A172 (cell line): Measurements from ENCODE around the gene KCNG2. TPM values are rescaled to one million over a fixed set of nuclear protein-coding genes. Genes with fewer than 3 reads are reported as not detected.
"Not testable (repeated sequence)": the region's sequence is repeated elsewhere in the genome, so short reads cannot be mapped to it uniquely, and the experiment has no call there.

Experiments
- DNase-seq: peaks from one replicate; pipeline ENCODE4 v3.0.0-alpha.2; 2015; ENCODE audit warnings: low spot score
- total RNA-seq: library from RNA; depleted of rRNA; stranded (reverse); fragments of >200 nt; shearing (Covaris generic); gene quantifications from 2 replicates; pipeline ENCODE4 v1.2.3, GENCODE V29; 2014; rRNA removed

KCNG2 gene, protein sequence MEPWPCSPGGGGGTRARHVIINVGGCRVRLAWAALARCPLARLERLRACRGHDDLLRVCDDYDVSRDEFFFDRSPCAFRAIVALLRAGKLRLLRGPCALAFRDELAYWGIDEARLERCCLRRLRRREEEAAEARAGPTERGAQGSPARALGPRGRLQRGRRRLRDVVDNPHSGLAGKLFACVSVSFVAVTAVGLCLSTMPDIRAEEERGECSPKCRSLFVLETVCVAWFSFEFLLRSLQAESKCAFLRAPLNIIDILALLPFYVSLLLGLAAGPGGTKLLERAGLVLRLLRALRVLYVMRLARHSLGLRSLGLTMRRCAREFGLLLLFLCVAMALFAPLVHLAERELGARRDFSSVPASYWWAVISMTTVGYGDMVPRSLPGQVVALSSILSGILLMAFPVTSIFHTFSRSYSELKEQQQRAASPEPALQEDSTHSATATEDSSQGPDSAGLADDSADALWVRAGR
- not detected in 2 replicates for total RNA-seq

DNA sequence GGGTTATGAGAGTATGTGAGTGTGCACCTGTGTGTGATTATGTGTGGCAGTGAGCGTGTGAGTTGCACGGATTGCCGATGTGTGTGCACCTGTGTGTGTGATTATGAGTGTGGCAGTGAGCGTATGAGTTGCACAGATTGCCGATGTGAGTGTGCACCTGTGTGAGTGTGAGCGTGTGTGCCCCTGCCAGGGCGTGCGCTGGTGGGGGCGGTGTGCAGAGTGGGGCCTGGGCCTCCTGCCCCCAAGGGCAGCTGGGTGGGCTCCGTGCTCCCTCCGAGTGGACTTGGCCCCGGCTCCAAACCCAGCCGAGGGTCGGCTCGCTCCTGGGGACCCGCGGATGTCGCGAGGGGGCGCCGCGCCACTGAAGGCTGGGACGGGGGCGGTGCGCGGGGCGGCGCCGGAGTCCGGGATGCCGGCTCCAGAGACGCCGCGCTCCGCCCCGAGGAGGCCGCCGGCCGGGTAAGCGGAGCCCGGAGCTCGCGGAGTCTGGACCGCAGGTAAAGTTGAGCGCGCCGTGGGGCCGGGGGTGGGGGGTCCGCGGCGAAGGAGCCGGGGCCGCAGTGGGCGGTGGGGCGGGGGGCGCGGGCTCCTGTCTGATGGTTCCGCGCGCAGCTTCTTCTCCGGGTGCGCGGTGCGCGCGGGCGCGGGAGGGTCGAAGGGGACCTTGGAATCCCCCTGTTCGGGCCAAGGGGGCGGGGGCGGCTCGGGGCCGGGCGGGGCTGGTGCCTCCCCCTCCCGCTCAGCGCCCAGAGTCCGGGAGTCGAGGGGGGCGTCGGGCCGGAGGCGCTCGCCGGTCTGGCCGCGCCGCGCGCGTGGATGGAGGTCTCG, at the start of gene KCNG2:
Gene KCNG2, plus strand, starts transcription at position 421 of the 828 bp plus-strand sequence. CDS start 65,730 bp downstream, outside the sequence.
- no peak for DNase-seq

DNA sequence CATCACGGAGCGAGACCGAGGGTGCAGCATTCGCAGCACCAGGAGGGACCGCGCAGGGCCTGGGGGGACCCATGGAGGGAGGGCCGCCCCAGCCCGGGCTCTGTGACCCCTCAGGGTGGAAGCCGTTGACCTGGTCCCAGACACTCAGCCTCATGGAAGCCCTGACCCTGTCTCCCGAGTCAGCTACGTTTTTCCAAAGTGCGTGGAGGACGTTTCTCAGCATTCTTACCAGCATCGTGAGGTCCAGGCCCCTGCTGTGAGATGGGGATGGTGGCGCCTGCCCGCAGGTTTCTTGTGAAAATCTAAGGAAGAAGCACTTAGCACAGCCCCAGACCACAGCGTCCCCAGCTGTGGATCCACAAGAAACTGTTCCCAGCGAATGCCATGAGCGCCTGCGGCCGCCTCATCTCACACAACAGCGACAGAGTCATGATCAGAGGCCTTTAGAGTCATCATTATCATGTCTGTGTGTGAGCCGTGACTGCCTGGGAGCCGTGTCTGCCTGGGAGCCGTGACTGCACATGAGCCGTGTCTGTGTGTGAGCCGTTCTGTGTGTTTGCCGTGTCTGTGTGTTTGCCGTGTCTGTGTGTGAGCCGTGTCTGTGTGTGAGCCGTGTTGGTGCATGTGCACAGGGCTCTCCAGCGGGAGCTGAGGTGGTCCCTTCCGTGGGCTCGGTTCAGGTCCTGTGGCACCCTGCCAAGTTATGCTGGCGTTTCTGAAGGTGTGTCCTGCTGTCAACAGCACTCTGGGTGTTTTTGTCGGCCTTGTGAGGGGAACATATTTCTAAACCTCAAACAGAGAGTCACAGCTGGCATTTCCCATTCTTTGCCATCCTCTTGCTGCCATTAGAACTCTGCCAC, 49.2 kb upstream of the KCNG2 start:
- no peak for DNase-seq

DNA sequence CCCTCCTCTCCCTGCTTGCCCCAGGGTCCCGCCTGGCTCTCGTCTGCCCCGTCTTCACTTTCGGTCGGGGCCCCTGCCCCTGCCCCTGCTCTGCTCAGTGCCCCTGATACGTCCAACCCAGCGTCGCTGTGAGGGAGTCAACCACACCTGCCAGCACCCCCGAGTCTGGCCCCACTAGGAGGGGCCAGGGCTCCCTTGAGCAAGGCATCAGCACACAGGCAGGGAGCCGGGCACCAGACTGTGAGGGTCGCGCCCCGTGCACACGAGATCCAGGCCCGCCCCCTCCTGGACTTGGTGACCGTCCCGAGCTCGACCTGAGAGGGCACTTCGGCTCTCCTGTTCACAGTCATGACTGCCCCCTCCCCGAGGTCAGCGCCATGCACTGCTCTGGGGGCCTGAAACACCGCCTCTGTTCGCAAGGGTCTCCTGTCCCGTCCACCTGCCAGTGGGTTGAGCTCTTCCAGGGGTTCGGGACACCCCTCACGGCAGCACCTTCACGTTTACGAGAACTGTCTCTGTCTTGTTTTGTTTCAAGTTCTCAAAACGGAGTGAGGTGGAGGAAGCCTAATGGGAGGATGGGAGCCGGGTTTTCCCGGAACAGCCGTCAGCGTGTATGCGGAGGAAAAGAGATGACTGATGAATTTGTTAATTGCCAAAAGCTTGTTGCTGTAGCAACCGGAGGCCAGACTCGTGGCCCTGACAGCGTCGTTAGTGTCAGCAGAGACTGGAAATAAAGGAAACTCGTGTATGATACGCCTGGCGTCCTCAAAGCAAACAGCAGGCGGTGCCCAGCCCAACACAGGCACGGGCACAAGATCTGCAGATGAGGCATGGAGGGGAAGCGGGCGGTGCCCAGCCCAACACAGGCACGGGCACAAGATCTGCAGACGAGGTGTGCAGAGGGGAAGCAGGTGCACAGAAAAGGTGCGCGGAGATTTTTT, 48.2 kb upstream of the KCNG2 start:
- DNase-seq: no peak

DNA sequence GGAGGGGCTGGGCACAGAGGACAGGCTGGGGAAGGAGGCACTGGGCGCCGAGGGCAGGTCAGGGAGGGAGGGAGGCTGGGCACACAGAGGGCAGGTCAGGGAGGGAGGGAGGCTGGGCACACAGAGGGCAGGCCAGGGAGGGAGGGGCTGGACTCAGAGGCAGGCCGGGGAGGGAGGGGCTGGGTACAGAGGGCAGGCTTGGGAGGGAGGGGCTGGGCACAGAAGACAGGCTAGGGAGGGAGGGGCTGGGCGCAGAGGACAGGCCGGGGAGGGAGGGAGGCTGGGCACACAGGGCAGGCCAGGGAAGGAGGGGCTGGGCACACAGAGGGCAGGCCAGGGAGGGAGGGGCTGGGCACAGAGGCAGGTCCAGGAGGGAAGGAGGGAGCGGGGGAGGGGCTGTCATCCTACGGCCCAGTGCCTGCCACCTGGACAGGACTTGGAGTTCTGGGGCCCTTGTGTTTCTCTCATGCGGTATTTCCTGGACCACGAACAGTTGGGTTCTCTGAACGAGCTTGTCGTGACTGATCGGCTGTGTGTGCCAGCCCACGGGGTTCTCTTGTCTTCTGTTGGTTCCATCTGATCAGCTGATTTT, 46.7 kb upstream of the KCNG2 start:
- DNase-seq: no peak

DNA sequence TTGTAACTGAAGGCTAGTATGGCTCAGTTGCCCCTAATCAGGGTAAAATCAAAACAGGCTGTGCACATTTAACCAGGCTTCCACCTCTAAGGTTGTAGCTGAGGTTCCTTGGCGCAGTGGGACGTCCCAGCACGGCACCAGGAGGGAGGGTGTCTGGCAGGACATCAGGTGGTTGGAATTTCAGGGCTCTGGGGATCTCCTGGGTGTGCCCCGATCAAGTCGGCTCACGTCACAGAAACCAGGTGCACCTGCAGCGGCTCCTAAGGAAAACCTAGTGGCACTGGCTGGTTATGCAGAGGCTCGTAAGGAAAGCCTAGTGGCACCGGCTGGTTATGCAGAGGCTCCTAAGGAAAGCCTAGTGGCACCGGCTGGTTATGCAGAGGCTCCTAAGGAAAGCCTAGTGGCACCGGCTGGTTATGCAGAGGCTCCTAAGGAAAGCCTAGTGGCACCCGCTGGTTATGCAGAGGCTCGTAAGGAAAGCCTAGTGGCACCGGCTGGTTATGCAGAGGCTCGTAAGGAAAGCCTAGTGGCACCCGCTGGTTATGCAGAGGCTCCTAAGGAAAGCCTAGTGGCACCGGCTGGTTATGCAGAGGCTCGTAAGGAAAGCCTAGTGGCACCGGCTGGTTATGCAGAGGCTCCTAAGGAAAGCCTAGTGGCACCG, 45.7 kb upstream of the KCNG2 start:
- not testable (repeated sequence) for DNase-seq

DNA sequence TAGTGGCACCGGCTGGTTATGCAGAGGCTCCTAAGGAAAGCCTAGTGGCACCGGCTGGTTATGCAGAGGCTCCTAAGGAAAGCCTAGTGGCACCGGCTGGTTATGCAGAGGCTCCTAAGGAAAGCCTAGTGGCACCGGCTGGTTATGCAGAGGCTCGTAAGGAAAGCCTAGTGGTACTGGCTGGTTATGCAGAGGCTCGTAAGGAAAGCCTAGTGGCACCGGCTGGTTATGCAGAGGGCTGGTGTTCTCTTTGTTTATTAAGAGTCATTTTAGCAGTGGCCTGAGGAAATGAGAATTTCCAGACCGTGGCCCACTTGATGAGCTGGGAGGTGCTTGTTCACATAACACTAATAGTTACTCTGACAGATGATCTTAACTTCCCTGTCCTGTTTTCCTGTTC, 44.8 kb upstream of the KCNG2 start:
- not testable (repeated sequence) for DNase-seq

DNA sequence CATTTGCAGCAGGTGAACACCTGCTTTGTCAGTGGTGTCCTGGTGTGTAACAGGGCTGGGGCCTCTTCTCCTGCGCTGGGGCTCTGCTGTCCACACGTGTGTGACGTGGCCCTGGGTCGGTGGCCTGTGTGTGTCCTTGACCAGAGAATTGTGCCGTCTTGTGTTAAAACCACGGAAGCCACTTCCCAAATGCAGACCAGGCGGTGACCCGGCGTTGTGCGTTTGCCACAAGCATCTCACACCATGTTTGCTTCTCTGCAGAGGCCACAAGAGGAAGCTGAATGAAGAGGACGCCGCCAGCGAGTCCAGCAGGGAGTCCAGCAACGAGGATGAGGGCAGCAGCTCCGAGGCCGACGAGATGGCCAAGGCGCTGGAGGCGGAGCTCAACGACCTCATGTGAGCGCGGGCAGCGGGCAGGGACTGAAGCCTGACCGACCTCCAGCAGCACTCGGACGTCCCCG, 44.3 kb upstream of the KCNG2 start:
- no peak for DNase-seq

DNA sequence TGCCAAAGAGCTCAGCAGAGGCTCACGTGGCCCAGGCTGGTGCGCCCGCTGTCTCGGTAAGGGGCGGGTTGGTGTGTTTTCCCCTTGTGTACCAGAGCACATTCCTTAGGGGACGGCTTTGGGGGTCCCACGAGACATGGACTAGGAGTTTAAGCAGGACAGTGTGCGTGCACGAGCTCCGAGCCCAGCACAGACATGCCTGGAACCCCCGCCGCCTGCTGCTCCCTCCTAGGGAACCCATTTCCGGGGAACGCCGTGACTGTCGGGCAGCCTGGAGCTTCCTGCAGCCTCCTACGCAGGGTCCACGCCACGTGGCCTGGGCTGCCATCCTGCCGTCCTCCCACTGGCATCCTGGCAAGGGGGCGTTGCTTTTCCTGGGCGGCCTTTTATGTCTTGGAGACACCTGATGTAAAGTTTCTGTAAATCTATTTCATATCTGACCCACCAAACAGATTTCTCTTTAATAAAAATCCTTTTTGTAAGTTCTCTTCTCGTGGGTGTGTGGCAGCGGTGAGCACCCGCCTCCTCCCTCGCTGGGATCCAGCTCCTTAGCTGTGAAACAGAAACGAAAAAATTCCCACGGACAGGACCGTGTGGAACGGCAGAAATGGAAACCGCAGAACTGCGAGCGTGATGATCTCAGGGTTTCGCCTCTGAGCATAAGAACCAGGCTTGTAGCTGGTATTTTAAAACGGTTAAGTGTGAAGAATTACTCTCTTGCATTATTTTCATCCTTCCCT, 43.5 kb upstream of the KCNG2 start:
- no peak for DNase-seq

DNA sequence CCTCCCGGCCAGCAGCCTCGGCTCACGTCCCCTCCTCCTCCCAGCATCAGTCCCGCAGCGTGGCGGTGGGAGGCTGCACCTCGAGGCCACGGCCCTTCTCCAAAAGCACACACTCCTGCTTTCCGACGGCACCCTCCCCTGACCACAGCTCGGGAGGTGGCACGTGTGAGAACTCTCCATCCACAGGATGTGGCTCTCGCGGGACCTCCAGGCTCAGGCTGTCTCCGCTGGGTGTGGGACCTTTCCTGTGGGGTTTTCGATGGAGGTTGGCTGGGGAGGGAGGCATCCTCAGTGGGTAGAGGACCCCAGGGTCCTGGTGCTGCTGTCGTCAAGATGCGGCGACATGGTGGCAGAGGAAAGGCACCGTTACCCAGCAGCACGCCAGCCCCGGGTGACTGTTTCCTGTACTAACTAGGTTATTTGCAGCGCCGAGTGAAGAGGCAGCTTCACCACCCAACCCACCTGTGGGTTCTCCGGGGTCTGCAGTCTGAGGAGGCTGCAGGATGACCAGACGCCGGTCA, 42.8 kb upstream of the KCNG2 start:
- DNase-seq: no peak

DNA sequence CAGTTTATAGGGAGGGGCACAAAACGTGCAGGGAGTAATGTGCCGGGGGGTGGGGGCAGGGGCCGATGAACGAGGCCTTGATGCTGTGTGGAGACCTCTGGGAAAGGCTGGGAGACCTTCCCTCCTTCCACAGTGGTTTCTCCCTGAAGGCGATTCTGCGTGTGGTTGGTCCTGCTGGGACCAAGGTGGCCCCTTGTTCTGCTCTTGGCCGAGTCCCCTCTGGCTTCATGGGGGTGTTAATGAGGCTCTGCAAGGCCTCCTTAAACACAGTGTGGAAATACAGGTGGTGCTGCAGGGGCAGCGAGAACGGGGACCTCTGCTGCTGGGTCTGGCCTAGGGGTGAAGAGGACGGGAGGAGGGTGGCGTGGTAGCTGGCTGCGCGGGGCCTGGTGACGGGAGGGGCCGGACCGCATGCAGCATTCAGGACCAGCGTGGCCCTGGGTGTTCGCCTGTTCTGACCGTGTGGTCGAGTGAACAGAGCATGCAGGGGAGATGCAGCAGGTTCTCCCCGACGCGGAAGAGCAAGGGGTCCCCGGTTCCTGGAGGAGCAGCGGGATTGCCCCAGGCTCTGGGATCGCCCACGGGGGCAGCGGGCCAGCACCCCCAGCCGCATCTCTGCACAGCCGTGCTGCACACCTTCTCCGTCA, 42.1 kb upstream of the KCNG2 start:
- no peak for DNase-seq

DNA sequence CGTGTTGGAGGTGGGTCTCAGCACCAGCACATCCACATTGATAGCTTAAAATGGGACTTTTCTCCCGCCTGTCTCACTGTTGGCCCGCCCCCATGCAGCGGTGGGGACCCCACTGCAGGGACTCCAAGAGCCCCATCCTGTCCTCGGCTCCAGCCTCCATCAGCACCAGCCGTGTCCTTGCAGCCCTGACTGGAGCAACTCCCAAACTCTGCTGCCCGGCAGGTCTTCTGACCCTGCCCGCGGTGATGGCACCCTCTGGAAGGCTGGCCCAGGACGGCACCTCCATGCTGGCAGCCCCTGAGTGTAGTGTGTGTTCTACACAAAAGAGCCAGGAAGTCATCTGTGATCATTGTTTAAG, 41.6 kb upstream of the KCNG2 start:
- DNase-seq: no peak

DNA sequence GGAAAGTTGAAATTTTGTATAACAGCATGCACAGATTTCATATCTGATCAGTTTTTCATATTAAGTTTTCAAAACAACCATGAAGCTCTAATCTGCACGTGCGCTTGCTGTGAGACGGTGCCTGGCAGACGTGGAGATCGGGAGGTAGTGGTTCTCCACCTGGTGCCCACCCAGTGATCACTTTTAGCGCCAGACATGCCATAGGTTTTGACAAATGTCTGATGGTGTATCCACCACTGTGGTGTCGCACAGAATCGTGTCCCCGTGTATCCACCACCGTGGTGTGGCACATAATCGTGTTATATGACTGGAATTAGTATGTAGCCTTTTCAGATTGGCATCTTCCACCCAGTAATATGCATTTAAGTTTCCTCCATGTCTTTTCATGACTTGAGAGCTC, 40.9 kb upstream of the KCNG2 start:
- no peak for DNase-seq

DNA sequence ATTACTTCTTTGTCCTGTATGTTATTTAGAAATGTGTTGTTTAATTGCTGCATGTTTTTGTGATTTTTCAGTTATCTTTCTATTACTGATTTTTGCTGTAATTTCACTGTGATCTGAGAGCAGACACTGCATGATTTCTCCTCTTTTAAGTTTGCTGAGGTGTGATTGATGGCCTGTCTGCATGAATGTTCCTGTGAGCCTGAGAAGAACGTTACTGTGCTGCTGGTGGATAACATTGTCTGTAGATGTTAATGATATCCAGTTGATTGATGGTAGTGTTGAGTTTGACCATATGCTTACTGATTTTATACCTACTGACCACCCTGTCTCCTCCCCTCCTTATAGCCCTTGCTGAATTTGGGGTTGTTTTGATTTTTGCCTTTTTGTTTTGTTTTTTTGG, 37.4 kb upstream of the KCNG2 start:
- DNase-seq: no peak

DNA sequence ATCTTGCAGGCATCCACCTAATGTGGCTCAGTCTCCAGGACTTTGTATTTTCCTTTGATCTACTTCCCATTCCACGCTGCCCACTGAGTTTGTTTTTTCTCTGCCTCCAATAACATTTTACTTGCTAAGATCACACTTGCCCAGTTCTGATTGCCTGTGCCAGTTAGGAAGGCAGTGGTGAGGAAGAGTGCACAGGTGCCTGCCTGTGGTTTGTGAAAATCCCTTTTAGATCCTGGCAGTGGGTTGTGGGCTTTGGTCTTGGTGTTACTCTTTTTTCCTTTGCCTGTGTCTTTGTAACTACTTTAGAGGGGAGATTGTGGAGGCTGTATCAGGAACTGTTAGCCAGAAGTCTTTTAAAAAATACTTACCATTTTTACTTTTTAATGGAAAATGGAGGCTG, 36.9 kb upstream of the KCNG2 start:
- no peak for DNase-seq

DNA sequence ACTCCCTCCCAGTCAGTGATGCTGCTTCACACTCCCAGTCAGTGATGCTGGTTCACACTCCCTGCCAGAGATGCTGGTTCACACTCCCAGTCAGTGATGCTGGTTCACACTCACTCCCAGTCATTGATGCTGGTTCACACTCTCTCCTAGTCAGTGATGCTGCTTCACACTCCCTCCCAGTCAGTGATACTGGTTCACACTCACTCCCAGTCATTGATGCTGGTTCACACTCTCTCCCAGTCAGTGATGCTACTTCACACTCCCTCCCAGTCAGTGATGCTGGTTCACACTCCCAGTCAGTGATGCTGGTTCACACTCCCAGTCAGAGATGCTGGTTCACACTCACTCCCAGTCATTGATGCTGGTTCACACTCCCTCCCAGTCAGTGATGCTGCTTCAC, 34.3 kb upstream of the KCNG2 start:
- no peak for DNase-seq

DNA sequence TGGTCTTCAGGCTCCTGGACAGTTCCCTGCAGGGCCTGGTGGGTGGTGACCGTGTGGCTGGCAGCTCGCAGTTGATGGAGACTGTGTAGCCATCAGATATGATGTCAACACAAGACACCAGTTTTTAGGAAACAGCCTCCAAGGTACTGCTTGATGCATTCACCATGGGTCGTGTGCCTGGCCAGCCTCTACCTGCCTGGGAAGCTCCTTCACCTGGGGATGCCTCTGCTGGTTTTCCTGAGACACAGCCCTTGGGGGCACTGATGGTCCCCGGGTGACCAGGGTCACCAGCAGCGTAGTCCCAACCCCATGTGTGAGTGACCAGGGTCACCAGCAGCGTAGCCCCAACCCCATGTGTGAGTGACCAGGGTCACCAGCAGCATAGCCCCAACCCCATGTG, 33.6 kb upstream of the KCNG2 start:
- no peak for DNase-seq

DNA sequence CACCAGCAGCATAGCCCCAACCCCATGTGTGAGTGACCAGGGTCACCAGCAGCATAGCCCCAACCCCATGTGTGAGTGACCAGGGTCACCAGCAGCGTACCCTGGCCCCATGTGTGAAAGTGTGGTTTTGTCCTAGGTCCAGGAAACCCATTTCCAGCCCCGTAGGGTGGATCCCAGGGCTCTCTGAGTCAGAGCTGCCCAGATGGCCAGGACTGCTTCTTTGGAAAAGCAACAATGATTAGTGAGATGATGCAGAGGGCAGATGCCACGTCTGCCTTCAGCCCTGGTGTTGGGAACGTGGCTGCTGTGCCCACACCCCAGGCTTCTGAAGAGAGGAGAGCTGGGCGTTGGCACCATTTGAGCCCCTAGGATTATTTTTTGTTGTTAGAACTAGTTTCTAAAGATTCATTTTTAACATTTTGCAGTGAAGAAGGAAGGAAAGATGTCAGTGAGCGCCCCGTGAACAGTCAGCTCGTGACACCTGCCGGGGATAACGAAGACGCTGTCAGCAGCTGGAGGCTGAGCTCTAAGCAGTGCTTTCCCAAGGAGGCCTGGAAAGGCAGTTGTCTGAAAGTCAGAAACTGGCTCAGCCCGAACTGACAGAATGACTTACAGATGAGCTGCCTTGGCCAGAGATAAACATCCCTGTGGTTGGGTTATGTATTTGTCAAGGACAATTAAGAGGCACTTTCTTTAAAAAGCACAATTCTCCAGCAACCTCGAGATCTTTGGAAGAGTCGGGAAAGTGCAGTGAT, 32.1 kb upstream of the KCNG2 start:
- peak; percentile 1 for DNase-seq

DNA sequence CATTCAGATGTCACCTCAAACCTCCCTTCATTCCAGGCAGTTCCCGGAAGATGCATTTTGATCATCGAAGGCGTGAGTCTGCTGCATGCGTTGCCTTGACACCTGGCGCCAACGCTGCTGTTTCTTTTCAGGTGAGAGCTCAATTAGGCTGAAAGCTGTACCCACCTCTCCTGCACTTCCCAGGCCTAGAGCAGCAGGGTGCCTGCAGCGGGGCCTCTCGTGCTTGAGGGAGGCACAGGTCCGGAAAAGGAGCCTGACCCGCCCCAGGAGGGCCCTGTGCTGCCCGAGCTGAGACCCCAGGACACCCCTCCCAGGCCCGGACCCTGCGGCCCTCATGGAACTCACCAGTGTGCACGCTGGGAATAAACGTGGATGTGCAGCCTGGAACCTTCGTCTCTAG, 31.4 kb upstream of the KCNG2 start:
- DNase-seq: no peak
